SHP77 (cell line): ENCODE results near the gene SH3BGRL.
A peak's percentile ranks its signal among the peaks of the same experiment; 100 is the strongest.

Source experiments
- DNase-seq, 2 experiments: peaks; one replicate each; lab custom pipeline; 2025; lab: John Stamatoyannopoulos, UW

The SH3BGRL gene

GRCh38 chrX:81201671-81202455, at the start of gene SH3BGRL, which contains the start of gene HMGN5:
Gene SH3BGRL, plus strand, starts transcription at chrX:81202102. Its CDS starts 99 bp downstream, at chrX:81202201.
Gene HMGN5, minus strand, starts transcription at chrX:81201913. Its CDS starts 80,364 bp downstream, at chrX:81121549.
- peak; percentile 57 to 81 for DNase-seq

GRCh38 chrX:81168391-81168790, 33.5 kb upstream of the SH3BGRL start:
- no peak for DNase-seq

- DNase-seq = no peak
These were observed 27.6 kb upstream of the SH3BGRL start for GRCh38 chrX:81174286-81174685.

- no peak for DNase-seq
These were observed 6.6 kb upstream of the SH3BGRL start for GRCh38 chrX:81195259-81195658.

- peak in 1 of 2 experiments; percentile 27 for DNase-seq
These were observed 6.2 kb upstream of the SH3BGRL start for GRCh38 chrX:81195712-81196111.

- DNase-seq = no peak
These were observed 831 bp upstream of the SH3BGRL start for GRCh38 chrX:81201071-81201470.

GRCh38 chrX:81202456-81202819, 536 bp downstream of the SH3BGRL start:
- DNase-seq = no peak

- no peak for DNase-seq
These were observed 1.0 kb downstream of the SH3BGRL start for GRCh38 chrX:81202943-81203342.

- DNase-seq = no peak
These were observed 3.6 kb downstream of the SH3BGRL start for GRCh38 chrX:81205551-81205950.

GRCh38 chrX:81206476-81206875, 4.6 kb downstream of the SH3BGRL start:
- no peak for DNase-seq

- DNase-seq = no peak
These were observed 7.0 kb downstream of the SH3BGRL start for GRCh38 chrX:81208916-81209315.

- DNase-seq = no peak
These were observed 13.8 kb downstream of the SH3BGRL start for GRCh38 chrX:81215685-81216084.

- no peak for DNase-seq
These were observed 27.3 kb downstream of the SH3BGRL start for GRCh38 chrX:81229229-81229628.

- no peak for DNase-seq
These were observed 28.0 kb downstream of the SH3BGRL start for GRCh38 chrX:81229901-81230300.

GRCh38 chrX:81231476-81231875, 29.6 kb downstream of the SH3BGRL start:
- DNase-seq = no peak

GRCh38 chrX:81232218-81232617, 30.3 kb downstream of the SH3BGRL start:
- DNase-seq = no peak

GRCh38 chrX:81237516-81237915, 35.6 kb downstream of the SH3BGRL start:
- no peak for DNase-seq

GRCh38 chrX:81238166-81238565, 36.3 kb downstream of the SH3BGRL start:
- no peak for DNase-seq

- DNase-seq = no peak
These were observed 38.9 kb downstream of the SH3BGRL start for GRCh38 chrX:81240701-81241331.

- no peak for DNase-seq
These were observed 39.9 kb downstream of the SH3BGRL start for GRCh38 chrX:81241753-81242152.

GRCh38 chrX:81255876-81256275, 54.0 kb downstream of the SH3BGRL start:
- no peak for DNase-seq

GRCh38 chrX:81257817-81258216, 55.9 kb downstream of the SH3BGRL start:
- DNase-seq = no peak

GRCh38 chrX:81259020-81259713, 57.3 kb downstream of the SH3BGRL start:
- DNase-seq = no peak
